HG02885 (cell line): ENCODE measurements around the gene MLYCD.

ENCODE experiments used
- ATAC-seq: cut with Tn5 transposase; IDR thresholded peaks from one replicate; pipeline ENCODE4 v1.9.1; 2021; ENCODE audit warnings: mild to moderate bottlenecking; ENCODE audit not compliant: unreplicated experiment, poor library complexity

MLYCD gene

GRCh38 chr16:83966153-83966696, 67.3 kb downstream of the MLYCD start:
- no peak for ATAC-seq

- ATAC-seq = no peak
Observed at GRCh38 chr16:83967091-83967490, 68.2 kb downstream of the MLYCD start.

GRCh38 chr16:83967838-83968305, 69.0 kb downstream of the MLYCD start, which contains the start of gene NECAB2:
Gene NECAB2, plus strand, starts transcription at chr16:83968244. Its CDS starts 405 bp downstream, at chr16:83968649.
- ATAC-seq = no peak

GRCh38 chr16:83968306-83968851, 69.5 kb downstream of the MLYCD start:
- ATAC-seq = no peak

GRCh38 chr16:83968891-83969649, 70.2 kb downstream of the MLYCD start:
- no peak for ATAC-seq

GRCh38 chr16:83969771-83970429, 71.0 kb downstream of the MLYCD start:
- no peak for ATAC-seq

GRCh38 chr16:83970430-83970815, 71.5 kb downstream of the MLYCD start:
- ATAC-seq = no peak

- no peak for ATAC-seq
Observed at GRCh38 chr16:83971165-83972130, 72.5 kb downstream of the MLYCD start.

- no peak for ATAC-seq
Observed at GRCh38 chr16:83972256-83973008, 73.5 kb downstream of the MLYCD start.

- ATAC-seq = no peak
Observed at GRCh38 chr16:83973077-83973476, 74.2 kb downstream of the MLYCD start.

GRCh38 chr16:83973581-83974385, 74.9 kb downstream of the MLYCD start:
- ATAC-seq = no peak

GRCh38 chr16:83974475-83974874, 75.6 kb downstream of the MLYCD start:
- ATAC-seq = no peak

- no peak for ATAC-seq
Observed at GRCh38 chr16:83975590-83976260, 76.8 kb downstream of the MLYCD start.
